GM04504 (cell line): ENCODE measurements around the gene KLK7.
A peak's percentile ranks its signal among the peaks of the same experiment; 100 is the strongest.

Experiments
- DNase-seq: peaks from one replicate; pipeline ENCODE4 v3.0.0-alpha.2; 2012; ENCODE audit warnings: low read depth

KLK7 gene

GRCh38 chr19:50983625-50984292 is at the start of gene KLK7:
KLK7 (minus strand) TSS chr19:50983917; CDS start chr19:50982399, 1,518 bp downstream.
- DNase-seq: no peak

DNA sequence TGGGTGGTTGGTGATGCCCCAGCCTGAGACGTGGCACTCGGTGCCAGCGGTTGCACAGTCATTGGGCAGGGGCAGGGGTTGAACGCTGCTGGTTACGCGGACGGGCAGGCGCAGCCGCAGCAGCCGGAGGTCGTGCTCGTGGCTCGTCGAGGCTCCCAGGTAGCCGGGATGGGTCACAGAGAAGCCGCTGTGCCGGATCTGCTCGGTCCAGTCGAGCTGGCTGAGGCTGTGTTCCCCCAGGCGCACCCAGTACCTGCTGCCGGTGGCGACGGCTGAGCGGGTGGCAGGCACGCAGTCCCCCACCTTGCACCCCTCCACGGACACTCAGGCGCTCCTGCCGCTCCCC is 48.1 kb upstream of the KLK7 start:
- DNase-seq: no peak

- DNase-seq: no peak
These were observed 47.6 kb upstream of the KLK7 start for GRCh38 chr19:51031220-51031879.

GRCh38 chr19:51030631-51031030 is 46.9 kb upstream of the KLK7 start:
- DNase-seq: no peak

DNA sequence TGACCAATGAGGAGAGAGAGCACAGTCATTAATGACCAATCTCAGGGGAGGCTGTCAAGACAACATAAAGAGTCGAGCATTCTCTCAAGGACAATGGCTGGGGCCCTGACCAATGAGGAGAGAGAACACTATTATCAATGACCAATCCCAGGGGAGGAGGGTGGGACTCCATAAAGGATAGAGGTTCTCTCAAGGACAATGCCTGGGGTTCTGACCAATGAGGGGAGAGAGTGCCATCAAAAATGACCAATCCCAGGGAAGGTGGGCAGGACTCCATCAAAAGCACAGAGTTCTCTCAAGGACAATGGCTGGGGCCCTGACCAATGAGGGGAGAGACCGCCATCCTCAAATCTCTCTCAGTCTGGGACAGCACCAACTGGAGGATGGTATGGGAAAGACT is 46.0 kb upstream of the KLK7 start:
- no peak for DNase-seq

- DNase-seq: no peak
These were observed 44.2 kb upstream of the KLK7 start for GRCh38 chr19:51027873-51028272.

GRCh38 chr19:51027126-51027806 is 43.5 kb upstream of the KLK7 start:
- no peak for DNase-seq

DNA sequence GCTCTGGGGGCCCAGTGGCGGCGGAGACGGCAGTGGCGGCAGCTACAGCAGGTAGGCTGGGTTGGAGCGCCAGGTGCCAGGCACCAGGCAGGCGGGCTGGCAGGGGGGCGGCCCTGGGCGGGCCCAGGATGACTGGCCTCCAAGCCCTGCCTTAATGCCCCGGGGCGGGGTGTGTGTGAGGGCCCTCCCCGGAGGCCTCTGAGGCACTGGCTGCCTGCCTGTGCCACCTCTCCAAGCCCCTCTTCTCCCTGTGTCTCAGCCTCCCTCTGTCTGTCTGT is 42.8 kb upstream of the KLK7 start, which contains the start of gene KLK11:
KLK11 (minus strand) TSS at position 63 of the 278 bp plus-strand sequence. CDS start 985 bp downstream, outside the sequence.
- no peak for DNase-seq

GRCh38 chr19:51025809-51026553 is 42.3 kb upstream of the KLK7 start:
- DNase-seq: no peak

- no peak for DNase-seq
These were observed 41.7 kb upstream of the KLK7 start for GRCh38 chr19:51025401-51025800.

GRCh38 chr19:51024924-51025323 is 41.2 kb upstream of the KLK7 start:
- no peak for DNase-seq

DNA sequence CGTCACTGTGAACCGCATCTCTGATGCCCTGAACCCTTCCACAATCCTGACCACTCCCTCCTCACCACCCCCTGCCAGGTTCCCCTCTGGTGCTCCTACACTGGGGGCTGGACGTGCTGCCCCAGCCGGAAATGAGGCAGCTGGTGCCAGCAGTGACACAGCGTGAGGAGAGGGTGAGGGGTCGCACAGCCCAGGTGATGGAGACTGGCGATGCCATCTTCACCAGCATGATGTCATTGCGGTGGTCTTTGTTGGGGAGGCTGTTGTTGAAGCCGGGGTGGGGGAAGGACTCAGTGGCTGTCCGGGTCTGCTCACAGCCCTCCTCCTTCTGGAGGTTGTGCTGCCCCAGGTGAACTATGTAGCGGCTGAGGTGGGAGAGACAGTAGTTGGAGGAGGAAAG is 40.2 kb upstream of the KLK7 start:
- DNase-seq: no peak

- DNase-seq: no peak
These were observed 38.8 kb upstream of the KLK7 start for GRCh38 chr19:51022526-51022925.

DNA sequence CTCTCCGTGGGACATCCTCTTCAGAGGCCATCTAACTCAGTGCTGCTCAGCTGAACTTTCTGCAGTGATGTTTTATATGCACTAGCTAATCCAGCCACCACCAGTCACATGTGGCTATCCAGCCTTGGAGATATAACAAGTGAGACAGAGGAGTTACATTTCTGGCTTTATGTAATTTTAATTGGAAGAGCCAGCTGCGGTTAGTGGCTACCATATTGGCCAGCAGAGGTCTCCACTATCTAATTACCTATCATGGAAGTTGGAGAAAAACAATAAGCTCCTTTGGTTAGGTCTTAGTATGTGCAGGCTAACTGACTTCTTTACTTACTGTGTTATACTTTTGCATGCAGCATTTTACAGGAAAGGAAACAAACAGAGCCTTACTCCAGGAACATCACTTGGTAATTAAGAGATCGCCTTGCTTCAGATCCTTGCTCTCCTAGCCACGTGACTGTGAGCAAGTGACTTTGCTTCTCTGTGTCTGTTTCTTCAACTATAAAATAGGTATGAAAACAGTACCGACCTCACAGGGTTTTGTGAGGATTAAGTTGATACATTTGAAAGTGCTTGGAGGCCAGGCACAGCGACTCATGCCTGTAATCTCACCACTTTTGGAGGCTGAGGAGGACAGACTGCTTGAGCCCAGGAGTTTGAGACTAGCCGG is 37.4 kb upstream of the KLK7 start:
- DNase-seq: peak; percentile 11

DNA sequence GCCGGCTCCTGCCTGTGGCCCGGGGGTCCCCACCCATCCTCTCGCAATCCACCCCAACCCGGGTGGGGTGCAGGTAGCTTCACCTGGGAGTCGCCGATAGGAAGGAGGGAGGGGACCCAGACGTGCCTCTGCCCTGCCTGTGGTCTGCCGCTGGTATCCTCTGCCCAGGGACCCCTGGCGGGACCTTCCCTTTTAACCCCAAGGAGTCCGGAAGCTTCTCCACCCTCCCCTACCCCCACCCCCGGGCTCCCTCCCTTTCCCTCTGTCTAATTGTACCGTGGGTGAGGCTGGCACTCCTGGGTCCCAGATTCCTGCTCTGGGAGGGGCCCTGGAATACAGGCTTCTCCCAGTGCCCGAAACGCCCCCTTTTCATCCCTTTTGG is 35.8 kb upstream of the KLK7 start, which contains the start of gene KLK10:
KLK10 (minus strand) TSS at position 166 of the 382 bp plus-strand sequence. CDS start 579 bp downstream, outside the sequence.
- no peak for DNase-seq

GRCh38 chr19:51018745-51019543 is 35.2 kb upstream of the KLK7 start:
- DNase-seq: no peak

GRCh38 chr19:51016798-51017683 is 33.3 kb upstream of the KLK7 start:
- no peak for DNase-seq

GRCh38 chr19:51015691-51016267 is 32.1 kb upstream of the KLK7 start:
- no peak for DNase-seq

GRCh38 chr19:51014242-51014641 is 30.5 kb upstream of the KLK7 start:
- DNase-seq: no peak

GRCh38 chr19:51012661-51013190 is 29.0 kb upstream of the KLK7 start:
- DNase-seq: no peak
